Body of pancreas (tissue), 4 donors: ENCODE data around the gene CLEC11A. TPM values are rescaled to one million over a fixed set of nuclear protein-coding genes. Genes with fewer than 3 reads are reported as not detected.

ENCODE experiments used
- ATAC-seq: fragments of 150-250 bp; one replicate; pipeline ENCODE4 v1.9.1; 2016
- DNase-seq, 4 donors: peaks; one replicate each; pipeline ENCODE4 v3.0.0-alpha.2; 2019
- H3K27ac ChIP-seq, 4 donors: fragments of 200-600 bp; sonication (generic); 1 replicate in 3 of 4; 2 replicates in 1 of 4; pipeline versions ENCODE4 v1.5.1 to v1.6.1; 2016 to 2019; ENCODE audit warnings: mild to moderate bottlenecking in 1 of 4, mixed read lengths in 1 of 4, moderate library complexity in 1 of 4
- H3K27me3 ChIP-seq, 2 donors: fragments of 200-600 bp; sonication (generic); one replicate each; pipeline ENCODE4 v1.6.0; 2016; ENCODE audit warnings: mild to moderate bottlenecking in 1 of 2
- H3K36me3 ChIP-seq, 2 donors: fragments of 200-600 bp; sonication (generic); replicated peaks in 1 of 2; 2 replicates each; pipeline ENCODE4 v1.5.1; 2016; ENCODE audit warnings: low read depth in 2 of 2; ENCODE audit not compliant: insufficient read depth in 1 of 2
- H3K4me1 ChIP-seq: fragments of 200-600 bp; sonication (generic); one replicate; pipeline ENCODE4 v1.6.0; 2016
- H3K4me3 ChIP-seq, 2 donors: fragments of 200-600 bp; sonication (generic); 1 replicate in 1 of 2; 2 replicates in 1 of 2; pipeline ENCODE4 v1.5.1; 2016 to 2019
- H3K9me3 ChIP-seq, 3 donors: fragments of 200-600 bp; sonication (generic); 1 replicate in 2 of 3; 2 replicates in 1 of 3; pipeline ENCODE4 v1.5.1; 2016
- CTCF ChIP-seq, 7 experiments: fragments of 450-650 bp in 4 of 7; fragments of 200-600 bp in 3 of 7; sonication (generic) in 3 of 7; IDR thresholded peaks; one replicate each; pipeline ENCODE4 v1.5.1; 2016 to 2019; ENCODE audit warnings: antibody characterized with exemption in 7 of 7
- POLR2A ChIP-seq, 3 donors: fragments of 450-650 bp; IDR thresholded peaks; one replicate each; pipeline ENCODE4 v1.6.1; 2016; ENCODE audit warnings: antibody characterized with exemption in 3 of 3, mild to moderate bottlenecking in 2 of 3
- WGBS, 2 donors: methylation state at CpG; one replicate each; pipeline ENCODE4 v1.1.5; 2017; 5-methylcytosine and 5-hydroxymethylcytosine counted together
- intact Hi-C: fragments of 100-400 bp; cut with DNase I; formaldehyde crosslinking; loops from one replicate; pipeline ENCODE4 v1.15.1; 2023
- total RNA-seq, 2 donors: library from RNA; depleted of rRNA; stranded (reverse); fragments of >200 nt; gene quantifications; one replicate each; pipeline ENCODE4 v1.1.0, GENCODE V29; 2016

The CLEC11A gene
- total RNA-seq = 10 to 100 TPM in 1 of 2 donors, 1 to 10 TPM in 1; 5.2 to 24.1 TPM

- peak within 1 kb of the TSS; percentile 46 to 79 (median 68) for H3K27ac ChIP-seq
- no peaks in the 10 kb centered on the region for H3K36me3 ChIP-seq
- peak within 1 kb of the TSS; percentile 8 for H3K4me3 ChIP-seq
- peaks cover 33% of the 10 kb centered on the region for H3K4me1 ChIP-seq
- 19 to 27% methylated on average over 13 to 15 of the region's 15 CpGs for WGBS, 2 donors
- ATAC-seq (no peak), DNase-seq (peak in 3 of 4 donors; percentile 26 to 53 (median 38))
- peak in 1 of 3 donors; percentile 25 for TF ChIP-seq POLR2A (IDR thresholded peaks at IDR 0.05)
- TF ChIP-seq CTCF (IDR thresholded peaks at IDR 0.05) = no peak
- intact Hi-C loops = no loop called here
- H3K9me3 ChIP-seq = no peaks in the 10 kb centered on the region
- peaks cover 0 to 7% of the 10 kb centered on the region in 2 donors for H3K27me3 ChIP-seq
These were observed at the start of gene CLEC11A for GRCh38 chr19:50723069-50723468. Gene CLEC11A (plus strand): TSS chr19:50723364. CDS start chr19:50723526, 162 bp downstream.

DNA sequence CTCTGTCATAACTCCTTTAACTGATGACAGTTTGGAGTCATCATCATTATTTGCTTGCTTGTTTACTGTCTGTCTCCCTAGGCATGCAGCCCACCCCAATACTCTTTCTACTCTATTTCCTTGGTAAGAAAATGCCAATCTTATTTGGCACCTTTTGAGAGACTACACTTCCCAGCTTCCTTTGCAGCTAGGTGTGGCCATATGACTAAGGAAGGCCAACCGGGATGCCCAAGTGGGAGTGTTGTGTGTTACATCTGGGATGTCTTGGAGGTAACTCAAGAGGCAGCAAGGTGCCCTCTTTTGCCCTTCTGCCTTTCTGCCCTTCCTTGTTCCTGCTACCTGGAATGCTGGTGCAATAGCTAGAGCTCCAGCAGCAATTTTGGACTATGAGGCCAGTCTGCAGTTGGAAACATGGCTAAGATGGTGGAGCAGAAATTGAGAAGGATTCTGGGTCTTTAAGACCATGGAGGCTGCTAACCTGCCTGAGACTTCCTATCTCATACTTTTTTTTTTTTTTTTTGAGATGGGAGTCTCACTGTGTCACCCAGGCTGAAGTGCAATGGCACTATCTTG is 46.5 kb upstream of the CLEC11A start:
- intact Hi-C loops = no loop called here
- no peak overlapping the region for H3K27ac ChIP-seq
- H3K9me3 ChIP-seq = no peaks in the 10 kb centered on the region
- ATAC-seq (no peak), DNase-seq (no peak)
- no peaks in the 10 kb centered on the region for H3K4me1 ChIP-seq
- no peak for TF ChIP-seq CTCF (IDR thresholded peaks at IDR 0.05)
- no peak for TF ChIP-seq POLR2A (IDR thresholded peaks at IDR 0.05)
- H3K4me3 ChIP-seq = no peak overlapping the region
- no peaks in the 10 kb centered on the region for H3K36me3 ChIP-seq
- WGBS, 2 donors = 64 to 71% methylated on average over 1 of the region's 1 CpG
- peaks cover 0 to 6% of the 10 kb centered on the region in 2 donors for H3K27me3 ChIP-seq

DNA sequence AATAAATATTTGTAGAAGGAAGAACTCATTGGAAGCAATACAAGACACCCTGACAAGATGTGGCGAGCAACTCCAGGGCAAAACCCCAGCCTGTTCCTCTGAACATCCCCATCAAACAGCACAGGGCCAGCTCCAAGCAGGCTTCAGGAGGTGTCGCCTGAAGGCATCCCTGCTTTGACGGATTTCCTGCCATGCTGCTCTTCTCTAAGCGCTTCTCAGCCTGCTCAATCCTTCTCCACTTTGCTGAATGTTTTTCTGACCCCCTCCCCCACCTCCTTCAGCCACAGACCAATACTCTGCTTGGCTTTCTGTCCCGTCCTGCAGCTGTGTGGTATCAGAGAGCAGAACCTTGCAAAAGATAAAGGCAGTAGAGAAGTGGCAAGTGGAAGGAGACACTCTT is 45.5 kb upstream of the CLEC11A start:
- peaks cover 0 to 6% of the 10 kb centered on the region in 2 donors for H3K27me3 ChIP-seq
- no peak for ATAC-seq
- intact Hi-C loops = no loop called here

DNA sequence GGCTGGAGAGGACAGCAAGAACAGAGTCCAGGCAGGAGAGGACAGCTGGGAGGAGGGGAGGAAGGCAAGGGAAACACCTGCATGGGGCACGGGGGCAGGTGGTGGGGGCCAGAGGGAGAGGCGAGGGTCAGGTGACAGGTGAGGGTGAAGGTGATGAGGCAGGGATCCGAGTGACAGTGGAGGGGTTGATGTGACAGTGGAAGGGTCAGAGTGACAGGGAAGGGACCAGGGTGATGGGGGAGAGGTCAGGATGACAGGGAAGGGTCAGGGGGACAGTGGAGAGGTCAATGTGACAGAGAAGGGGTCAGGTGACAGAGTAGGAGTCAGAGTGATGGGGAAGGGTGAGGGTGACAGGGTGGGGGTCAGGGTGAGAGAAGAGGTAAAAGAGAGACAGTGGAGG is 44.8 kb upstream of the CLEC11A start:
- Histone ChIP-seq H3K9me3 (no peaks in the 10 kb centered on the region), H3K4me3 (no peak overlapping the region), H3K27me3 (peaks cover 0 to 6% of the 10 kb centered on the region in 2 donors), H3K27ac (no peak overlapping the region), H3K36me3 (no peaks in the 10 kb centered on the region), H3K4me1 (no peaks in the 10 kb centered on the region)
- DNase-seq (no peak), ATAC-seq (no peak)
- TF ChIP-seq POLR2A (IDR thresholded peaks at IDR 0.05) (no peak), CTCF (IDR thresholded peaks at IDR 0.05) (no peak)
- intact Hi-C loops = no loop called here
- WGBS, 2 donors = 28 to 54% methylated on average over 3 of the region's 3 CpGs

More for the DNA sequence above, 45.5 kb upstream of the CLEC11A start:
- Histone ChIP-seq H3K4me3 (no peak overlapping the region), H3K27ac (no peak overlapping the region), H3K9me3 (no peaks in the 10 kb centered on the region), H3K36me3 (no peaks in the 10 kb centered on the region), H3K4me1 (no peaks in the 10 kb centered on the region)
- TF ChIP-seq POLR2A (IDR thresholded peaks at IDR 0.05) = no peak
- no peak for TF ChIP-seq CTCF (IDR thresholded peaks at IDR 0.05)
- WGBS, 2 donors = 42 to 51% methylated on average over 5 of the region's 5 CpGs
- DNase-seq = no peak
